Stimulated activated naive CD4-positive, alpha-beta T cell treated with Interleukin-2 at 50 U/mL for 16 hours (primary cell): ENCODE measurements around the gene STT3B.
A peak's percentile ranks its signal among the peaks of the same experiment; 100 is the strongest.
"Not testable (repeated sequence)": the region's sequence is repeated elsewhere in the genome, so short reads cannot be mapped to it uniquely, and the experiment has no call there.

ENCODE experiments used
- DNase-seq: peaks from one replicate; lab custom pipeline; 2025; lab: John Stamatoyannopoulos, UW

STT3B gene

DNA sequence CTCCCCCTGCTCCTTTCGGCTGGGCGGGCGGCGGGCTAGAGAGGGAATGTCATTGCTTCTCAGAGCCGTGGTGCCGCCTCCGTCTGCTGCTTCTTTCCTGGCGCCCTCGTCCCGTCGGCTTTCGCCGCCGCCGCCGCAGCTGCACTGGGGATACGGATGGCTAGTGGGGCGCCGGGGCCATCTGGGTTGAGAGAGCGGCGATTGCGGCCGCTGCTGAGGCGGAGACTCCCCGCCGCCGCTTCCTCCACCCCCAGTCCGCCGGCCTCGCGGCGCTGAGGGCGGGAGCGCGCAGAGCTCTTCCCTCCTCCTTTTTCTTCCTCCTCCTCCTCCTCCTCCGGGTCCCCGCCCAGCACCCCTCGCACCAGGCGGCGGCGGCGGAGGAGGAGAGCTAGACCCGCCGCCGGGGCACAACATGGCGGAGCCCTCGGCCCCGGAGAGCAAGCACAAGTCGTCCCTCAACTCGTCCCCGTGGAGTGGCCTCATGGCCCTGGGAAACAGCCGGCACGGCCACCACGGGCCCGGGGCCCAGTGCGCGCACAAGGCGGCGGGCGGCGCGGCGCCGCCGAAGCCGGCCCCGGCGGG is at the start of gene STT3B:
STT3B (plus strand) TSS at position 339 of the 582 bp plus-strand sequence; CDS start at position 413, 74 bp downstream.
- DNase-seq, result peak; percentile 85

DNA sequence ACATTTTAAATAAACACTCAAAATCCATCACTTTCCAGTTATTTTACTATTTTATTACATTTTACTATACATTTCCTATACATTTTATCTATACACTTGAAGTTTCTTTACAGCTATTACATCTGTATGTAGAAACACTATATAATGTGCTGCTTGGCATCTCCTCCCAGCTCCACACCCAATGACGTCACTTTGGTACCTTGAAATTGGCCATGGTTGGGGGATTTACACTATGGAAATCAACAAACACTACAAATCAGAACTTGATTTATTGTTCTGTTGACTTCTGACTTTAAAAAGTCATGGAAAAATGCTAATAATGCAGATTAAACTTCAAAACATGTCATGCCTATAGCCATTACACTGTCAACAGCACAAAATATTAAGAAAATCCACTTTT is 48.9 kb upstream of the STT3B start:
- no peak for DNase-seq

DNA sequence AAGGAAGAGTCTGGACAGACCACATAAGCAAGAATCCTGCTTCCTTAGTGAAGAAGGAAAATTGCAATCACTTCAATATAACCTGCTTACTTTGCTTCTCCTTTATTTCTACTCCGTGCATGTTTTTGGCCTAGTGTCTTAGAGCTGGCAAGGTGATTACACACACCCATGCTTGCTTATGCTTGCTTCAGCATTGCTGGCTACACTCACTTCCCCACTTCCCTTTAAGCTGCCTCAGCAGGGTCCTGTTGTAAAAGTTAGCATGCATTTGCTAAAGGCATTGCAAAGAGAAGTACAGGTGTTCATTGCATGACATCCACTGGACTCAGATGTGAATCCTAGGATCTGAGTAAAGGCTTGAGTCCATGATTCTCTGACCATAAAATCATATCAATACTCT is 47.5 kb upstream of the STT3B start:
- no peak for DNase-seq

DNA sequence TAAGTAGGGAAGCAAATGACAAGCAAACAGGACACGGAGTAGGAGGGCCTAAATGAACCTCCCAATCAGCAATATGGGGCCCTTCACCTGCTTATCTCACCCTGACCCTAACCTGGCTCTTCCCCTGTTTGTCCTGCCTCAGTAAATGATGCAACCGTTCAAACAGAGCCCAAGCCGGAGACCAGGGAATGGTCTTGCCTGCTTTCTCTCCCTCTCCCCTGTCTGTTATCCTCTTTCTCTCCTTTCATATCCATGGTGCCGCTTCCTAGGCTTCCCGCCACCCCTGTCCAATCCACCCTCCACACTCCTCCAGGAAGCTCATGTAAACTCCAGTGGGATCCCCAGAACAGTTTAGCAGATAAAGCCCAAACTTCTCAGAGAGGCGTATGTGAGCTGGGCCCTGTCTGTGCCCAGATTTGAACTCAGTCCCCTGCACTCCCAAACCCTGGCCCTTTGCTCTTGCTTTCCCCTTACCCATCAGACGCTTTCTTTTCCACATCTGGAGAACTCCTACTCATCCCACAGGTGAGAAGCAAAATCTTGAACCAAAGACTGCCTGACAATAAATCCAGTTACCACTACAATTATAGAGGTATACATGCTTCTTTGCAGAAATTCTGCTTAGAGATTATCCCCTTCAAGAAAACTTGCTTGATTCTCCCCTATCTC is 45.7 kb upstream of the STT3B start:
- no peak for DNase-seq

DNA sequence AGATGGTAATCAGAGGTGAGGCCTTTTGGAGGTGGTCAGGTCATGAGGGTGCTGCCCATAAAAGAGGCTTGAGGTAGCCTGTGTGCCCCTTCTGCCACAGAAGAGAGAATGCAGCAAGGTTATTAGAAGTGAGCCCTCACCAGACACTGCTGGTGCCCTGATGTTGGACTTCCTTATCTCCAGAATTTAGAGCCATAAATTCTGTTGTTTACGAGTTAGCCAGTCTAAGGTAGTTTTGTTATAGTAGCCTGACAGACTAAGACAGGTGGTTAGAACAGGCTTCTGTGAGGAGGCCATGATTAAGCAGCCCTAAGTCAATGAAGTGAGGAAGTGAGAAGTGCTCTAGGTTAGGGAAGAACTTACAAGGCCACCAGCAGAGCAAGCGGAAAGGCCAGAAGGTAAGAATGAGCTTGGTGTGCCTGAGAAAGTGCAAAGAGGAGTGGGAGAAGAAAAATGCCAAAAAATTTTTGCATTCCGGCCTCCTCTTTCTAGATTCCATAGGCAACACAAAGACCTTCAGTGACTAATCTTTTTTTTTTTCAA is 44.2 kb upstream of the STT3B start:
- DNase-seq, result no peak

DNA sequence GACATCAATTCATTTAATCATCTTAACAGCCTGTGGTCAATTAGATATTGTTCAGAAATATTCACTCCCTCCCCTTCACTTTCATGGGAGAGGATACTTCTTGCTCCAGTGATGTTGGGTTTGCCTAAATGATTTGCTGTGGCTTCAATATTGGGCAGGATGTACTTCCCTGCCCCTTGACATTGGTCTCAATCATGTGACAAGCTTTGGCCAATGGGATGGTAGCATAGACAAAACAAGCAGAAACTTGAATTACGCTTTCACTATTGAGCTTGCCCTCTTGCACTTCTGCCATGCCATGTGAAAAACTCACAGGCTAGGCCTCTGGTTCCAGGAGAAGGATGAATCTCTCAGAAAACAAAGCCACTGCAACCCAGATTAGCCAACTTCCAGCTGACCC is 42.2 kb upstream of the STT3B start:
- DNase-seq, result no peak

DNA sequence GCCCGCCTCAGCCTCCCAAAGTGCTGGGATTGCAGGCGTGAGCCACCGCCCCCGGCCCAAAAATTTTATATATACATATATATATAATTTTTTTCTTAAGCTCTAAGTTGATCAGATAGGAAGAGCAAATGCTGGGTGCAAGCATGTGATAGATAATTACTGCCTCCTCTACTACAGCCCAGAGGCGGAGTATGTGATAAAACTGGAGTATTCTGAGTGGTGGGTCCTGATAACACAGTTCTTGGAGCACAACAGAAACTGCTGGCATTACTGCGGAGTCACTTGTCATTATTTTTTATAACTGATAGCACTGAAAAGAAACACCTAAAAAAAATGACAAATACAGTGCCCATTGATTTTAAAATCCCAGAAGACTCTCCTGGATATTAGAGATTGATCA is 41.1 kb upstream of the STT3B start:
- DNase-seq, result no peak

DNA sequence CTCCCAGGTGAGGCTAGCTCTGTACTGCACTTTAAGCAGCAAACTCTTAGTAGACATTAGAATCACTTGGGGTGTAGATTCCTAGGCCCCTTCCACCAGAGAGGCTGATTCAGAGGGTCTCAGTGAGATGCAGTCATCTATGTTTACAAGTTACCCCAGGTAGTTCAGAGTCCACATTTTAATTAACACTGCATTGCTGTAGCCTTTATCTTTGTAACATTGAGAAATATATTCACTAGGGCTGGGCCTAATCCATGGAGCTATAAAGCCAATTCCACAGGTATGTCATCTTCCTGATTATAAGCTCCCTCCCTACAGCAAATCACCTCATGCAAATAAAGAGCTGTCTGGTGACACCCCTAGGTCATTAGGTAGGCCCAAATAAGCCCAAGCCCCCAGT is 39.6 kb upstream of the STT3B start:
- DNase-seq, result no peak

DNA sequence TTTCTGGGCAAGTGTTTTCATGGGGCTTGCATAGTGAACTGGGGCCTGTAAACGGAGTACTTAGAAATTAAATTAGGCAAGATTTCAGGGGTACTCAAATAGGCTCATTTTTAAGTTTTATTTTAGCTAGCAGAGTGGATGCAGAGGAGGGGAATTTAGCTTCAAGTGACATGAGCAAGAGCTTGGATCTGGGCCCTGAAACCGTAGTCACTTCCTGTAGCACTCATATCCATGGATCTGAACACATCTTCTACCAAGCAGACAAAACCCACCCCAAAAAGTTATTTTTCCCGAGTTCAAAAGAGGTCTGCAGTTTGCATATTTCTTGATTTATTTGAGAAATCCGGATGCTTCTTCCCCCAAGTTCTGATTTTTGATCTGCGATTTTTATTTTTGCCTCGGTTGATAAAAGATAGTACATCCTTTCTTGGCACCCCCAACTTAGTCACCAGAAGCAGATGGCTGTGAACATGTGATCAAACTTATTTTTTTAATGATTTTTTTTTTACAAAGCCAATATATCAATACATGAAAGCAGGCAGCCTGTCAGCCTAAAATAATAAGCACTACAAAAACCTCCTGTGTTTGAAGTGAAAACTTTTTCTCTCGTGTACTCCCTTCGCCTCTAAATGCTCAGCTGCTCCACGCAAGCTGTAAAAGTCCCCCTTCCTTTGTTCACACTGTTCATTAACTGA is 36.6 kb upstream of the STT3B start:
- DNase-seq, result no peak

DNA sequence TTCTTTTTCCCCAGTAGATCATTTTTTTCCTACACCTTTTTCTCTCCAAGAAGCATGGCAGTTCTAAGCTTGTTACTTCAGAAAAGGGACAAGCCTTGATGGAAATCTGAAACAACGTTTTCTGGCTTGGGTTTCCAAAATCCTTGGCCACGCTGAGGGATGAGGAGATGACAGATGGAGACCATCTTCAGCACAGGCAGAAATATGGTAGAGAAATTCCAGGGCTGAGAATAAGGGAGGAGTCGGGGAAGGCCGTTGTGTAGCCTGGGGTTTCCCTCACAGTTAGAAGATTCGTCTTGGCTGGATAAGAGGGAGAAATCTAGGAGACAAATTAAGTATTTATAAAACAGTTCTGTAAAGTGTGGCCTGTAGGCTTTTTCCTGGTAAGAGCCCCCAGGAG is 33.9 kb upstream of the STT3B start:
- no peak for DNase-seq

DNA sequence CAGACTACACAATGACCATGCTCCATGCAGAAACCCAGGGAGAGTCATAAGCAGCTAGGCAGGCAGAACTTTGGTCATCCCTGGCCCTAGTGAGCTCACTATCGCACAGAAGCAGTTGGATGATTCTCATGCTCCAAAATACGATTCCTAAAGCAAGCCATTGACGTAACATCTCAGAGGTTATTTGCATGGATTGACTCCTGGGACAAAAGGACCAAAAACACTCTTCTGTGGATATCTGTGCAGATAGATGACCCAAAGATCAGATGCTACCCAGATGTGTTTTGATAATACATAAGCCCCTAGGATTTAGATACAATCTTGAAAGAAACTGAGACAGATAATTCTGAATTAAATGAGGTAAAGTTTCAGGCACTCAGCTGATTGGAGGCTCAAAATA is 33.4 kb upstream of the STT3B start:
- DNase-seq, result no peak

DNA sequence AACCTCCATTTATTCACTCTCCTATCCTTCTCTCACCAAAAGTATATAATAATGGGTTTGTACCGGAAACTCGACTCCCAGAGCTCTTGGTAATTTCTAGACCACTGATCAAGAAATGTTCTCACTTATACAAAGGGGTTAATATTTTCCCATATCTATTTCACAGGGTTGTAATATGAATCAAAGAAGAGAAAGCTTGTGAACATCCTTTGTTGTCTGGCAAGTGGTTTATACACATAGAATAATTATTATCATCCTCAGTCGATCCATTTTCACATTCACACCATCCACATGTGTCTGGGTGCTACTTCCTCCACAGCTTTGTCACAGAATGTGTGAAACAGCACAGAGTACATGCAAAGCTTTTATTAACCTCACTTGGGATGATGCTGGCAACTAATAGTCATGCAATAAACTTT is 29.9 kb upstream of the STT3B start:
- no peak for DNase-seq

DNA sequence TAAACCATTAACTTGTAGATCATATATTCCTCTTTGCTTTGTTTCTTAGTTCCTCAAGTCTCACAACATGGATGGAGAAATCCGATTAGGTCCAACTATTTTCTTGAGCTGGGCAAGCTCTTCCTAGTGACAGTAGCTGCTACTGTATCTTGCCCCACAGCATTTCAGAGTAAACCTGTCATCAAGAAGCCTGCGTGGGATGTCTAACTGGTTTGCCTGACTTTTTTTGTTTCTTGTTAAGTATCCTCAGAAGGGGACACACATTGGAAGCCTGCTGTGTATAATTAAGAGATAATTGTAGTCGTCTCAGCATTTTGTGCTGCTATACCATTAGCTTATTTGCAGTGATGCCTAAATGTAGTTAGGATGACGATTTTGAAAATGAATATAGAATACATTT is 29.3 kb upstream of the STT3B start:
- DNase-seq, result no peak

DNA sequence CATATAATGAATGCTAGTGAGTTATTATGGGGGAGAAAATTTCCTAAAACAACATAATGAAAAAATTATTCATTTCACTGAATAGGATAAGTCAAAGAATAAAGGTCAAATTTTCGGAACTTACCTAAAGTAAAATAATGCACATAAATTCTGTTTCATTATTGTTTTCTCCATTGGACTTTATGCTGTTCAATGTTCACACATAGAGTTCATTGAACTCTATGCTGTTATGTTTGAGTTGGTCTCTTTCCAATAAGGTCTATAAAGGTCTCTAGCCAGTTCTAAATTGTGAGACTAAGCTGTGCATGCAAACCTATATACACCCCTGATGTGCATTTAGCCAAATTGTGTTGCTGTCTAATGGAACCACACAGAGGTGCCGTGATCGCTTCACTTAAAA is 28.5 kb upstream of the STT3B start:
- DNase-seq, result no peak

DNA sequence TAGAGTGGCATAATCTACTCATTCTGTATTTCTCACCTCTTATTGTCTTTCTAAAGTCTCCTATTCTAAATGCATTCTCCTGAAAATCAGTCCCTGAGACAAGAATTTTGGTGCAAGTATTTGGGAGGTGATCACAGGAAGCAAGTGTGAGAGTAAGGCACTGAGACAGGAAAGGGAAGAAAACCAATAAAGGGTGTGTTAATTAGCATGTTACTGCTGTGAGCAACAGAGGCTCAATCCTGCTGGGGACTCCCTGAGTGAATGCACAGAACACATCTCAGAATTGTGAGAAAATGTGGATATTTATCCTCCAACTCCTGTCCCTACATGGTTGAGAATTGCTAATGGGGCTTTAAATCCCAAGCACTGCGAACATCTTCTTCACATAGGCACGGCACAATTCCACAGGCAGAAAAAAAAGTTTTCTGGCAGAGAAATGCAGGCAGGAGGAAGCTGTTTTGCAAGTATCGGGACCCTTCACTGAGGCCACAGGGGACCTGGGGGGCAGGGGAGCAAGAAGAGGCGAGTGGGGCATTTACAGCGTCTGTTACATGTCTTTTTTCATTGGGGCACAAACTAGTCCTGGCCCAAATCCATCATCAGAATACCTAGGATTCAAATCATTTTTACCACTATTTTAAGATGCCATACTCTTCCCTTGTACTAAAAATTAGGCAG is 27.2 kb upstream of the STT3B start:
- DNase-seq, result no peak

DNA sequence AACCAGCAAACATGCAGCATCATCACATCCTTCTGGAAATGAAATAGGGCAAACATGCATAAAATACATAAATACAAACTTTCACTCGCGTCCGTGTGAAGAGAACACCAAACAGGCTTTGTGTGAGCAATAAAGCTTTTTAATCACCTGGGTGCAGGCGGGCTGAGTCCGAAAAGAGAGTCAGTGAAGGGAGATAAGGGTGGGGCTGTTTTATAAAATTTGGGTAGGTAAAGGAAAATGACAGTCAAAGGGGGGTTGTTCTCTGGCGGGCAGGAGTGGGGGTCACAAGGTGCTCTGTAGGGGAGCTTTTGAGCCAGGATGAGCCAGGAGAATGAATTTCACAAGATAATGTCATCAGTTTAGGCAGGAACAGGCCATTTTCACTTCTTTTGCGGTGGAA is 26.2 kb upstream of the STT3B start:
- not testable (repeated sequence) for DNase-seq

DNA sequence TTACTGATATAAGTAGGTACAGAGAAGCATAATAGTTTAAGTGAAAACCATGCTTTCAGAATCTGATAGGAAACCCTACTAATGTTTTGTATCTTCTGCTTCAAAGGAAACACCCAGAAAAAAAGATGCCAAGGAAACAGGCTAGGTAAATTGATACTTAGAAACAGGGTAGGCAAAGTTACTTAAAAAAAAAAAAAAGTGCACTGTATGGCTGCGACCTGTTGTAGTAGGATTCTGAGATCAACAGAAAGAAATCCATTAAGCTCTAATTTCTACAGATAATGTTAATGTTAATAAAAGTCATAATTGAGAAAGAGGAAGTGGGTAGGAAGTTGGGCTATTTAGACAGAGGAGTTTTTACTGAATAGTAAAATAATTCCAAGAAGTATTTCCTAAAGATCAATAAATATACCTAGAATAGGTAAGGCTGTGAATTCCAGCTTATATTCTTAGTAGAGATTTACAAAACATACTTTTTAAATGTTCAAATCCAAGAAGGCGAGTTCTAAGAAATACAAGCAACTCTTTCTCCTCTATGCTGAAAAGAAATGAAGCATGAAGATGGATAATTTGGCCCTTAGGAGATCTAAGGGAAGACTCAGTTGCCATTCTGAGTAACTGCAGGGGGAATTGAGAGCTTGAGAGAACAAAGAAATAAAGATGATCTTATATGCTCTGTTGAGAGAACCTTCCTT is 24.1 kb upstream of the STT3B start:
- no peak for DNase-seq

DNA sequence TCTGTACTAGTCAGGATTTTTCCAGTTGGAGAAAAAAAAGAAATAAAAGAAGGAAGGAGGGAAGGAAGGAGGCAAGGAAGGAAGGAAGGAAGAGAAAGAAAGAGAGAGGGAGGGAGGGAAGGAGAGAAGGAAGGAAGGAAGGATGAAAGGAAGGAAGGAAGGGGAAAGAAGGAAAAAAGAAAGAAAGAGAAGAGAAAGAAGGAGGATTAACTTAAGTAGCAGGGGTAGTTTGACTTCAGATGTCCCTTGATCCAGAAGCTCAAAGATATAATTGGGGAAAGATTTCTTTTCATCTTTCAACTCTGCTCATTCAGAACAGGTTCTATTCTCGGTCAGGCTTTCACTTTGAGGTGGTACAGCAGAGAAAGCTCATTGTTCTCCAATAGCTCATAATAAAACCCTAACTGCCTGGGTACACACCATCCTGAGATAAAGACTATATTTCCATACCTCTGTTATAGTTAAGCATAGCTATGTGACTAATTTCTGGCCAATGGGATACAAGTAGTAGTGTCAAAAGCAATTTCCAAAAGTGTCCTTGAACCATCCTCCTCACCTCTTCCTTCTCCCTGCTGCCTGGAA is 23.5 kb upstream of the STT3B start:
- DNase-seq, result no peak

DNA sequence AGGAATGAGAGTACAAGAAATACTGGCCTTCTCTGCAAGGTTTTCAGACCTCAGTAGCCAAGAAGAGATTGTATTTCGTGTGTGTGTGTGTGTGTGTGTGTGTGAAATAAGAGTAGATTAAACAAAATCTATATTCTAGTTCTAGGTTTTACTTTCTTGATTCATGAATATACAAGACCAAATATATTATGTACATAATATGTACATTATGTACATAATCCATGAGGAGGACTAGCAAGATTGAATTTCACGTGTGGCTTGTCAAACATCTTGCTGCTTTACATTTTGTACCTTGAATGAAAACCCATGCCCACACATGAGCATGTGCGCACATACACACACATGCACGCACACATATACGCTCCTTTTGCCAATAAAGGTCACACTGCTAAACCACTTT is 18.2 kb upstream of the STT3B start:
- no peak for DNase-seq

DNA sequence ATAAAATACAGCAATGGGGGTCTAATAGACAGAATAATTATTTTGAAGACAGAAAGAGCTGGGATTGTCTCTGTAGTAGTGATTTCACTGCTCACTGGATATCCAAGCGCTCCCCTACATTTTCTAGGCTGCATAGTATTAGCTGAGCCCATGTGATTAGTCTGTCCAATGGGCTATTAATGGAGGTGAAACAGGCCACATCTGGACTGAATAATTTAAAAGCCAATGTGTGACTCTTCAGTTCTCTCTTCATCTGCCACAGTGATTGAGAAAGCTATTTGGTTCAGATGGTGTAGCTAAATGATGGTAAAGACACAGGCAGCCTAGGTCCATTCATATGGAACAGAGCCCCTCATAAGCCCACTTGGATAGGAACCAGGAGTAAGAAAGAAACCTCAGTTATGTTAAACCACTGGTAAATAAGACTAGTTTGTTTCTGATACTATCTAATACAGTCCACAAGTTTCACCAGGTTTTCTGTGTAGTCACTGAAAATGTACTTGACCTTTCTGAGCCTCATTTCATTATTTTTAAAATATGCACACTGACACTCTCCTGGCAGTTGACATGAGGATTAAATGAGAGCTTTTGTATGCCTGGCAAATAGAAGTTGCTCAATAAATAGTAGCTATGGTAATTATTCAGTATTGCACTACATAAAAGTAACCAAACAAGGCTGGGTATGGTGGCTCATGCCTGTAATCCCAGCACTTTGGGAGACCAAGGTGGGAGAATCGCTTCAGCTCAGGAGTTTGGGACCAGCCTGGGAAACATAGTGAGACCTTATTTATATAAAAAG is 17.0 kb upstream of the STT3B start:
- no peak for DNase-seq

DNA sequence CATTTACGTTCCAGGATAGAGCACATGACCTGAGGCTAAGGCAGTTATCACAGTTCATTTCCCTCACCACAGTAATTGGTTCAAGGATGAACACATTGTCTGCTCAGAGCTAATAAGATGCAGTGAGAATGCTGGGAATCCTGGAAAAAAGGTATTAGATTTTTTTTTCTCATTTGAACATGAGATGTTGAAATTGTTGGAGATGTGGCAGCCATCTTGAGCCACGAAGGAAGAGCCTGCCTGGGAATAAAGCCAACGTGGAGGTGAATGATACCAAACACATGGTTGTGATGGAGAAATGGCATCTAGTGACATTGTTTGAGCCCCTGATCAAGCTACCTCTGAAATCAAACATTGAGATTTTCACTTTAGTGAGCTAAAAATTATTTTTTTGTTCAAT is 16.0 kb upstream of the STT3B start:
- DNase-seq, result no peak
